Stimulated activated CD4-positive, alpha-beta T cell treated with anti-CD3 and anti-CD28 coated beads, Interleukin-15, amount 100 ng/mL, for 48 hours (primary cell): ENCODE results near the gene PNPLA7.

Source experiments
- DNase-seq, 2 donors: peaks; one replicate each; pipeline ENCODE4 v3.0.0-alpha.2; 2020; ENCODE audit warnings: low read depth in 2 of 2

PNPLA7 gene

GRCh38 chr9:137494104-137494544, 56.1 kb downstream of the PNPLA7 start:
- DNase-seq: no peak

GRCh38 chr9:137493364-137494103, 56.7 kb downstream of the PNPLA7 start:
- no peak for DNase-seq

DNA sequence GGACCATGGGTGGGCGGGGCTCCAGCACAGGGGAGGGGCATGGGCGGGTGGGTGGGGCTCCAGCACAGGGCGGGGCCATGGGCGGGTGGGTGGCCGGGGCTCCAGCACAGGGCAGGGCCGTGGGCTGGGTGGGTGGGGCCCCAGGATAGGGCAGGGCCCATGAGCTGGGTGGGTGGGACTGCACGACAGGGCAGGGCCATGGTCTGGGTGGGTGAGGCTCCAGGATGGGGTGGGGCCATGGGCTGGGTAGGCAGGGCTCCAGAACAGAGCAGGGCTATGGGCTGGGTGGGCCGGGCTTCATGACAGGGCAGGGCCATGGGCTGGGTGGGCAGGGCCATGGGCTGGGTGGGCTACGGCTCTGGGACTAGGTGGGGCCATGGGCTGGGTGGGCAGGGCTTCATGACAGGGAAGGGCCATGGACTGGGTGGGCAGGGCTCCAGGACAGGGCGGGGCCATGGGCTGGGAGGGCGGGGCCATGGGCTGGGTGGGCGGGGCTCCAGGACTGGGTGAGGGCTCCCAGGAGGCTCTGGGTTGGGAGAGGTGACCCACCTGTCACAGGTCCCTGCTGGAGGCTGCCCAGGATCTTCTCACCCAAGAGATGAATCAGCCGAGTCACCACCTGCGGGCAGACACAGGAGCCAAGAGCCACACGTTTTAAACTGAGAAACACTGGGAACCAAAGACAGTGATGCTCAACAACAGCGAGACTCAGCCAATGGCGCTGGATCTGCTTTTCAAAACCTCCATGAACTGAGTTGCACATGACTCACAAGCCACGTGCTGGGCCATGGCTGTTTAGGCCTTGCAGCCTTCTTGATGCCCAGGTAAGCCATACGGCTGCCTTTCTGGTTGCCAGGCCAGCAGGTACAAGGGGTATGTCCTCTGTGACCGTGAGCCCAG, 57.5 kb downstream of the PNPLA7 start:
- DNase-seq: peak in 1 of 2 donors; percentile 18

DNA sequence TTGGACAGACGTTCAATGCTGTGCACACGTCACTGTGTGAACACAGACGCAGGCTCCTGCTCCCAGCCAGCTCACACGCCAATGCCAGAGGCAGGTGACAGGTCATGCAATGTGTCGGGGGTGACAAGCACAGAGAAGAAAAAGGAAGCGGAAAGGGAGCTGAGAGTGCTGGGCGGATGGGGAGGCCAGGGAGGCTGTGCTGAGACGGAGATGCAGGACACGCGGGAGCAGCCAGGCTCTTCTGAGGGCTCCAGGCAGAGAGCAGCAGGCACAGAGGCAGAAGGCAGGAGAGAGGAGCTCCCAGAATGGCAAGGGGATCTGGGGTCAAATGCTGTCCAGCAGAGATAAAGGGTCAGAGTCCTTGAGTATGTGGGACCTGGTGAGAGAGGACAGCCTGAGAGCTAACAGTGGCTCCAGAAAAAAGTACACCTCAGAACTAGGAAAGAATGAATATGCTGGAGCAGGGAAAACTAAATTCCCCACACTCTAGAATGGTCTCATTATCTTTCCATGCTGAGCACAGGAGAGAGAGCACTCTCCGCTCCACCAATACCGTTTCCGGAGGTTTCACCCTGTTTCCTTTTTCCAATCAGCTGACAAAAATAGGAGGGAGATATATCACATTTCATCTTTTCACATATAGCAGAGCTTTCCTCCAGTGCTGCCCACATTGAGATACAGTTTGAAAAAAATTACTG, 58.3 kb downstream of the PNPLA7 start:
- no peak for DNase-seq

DNA sequence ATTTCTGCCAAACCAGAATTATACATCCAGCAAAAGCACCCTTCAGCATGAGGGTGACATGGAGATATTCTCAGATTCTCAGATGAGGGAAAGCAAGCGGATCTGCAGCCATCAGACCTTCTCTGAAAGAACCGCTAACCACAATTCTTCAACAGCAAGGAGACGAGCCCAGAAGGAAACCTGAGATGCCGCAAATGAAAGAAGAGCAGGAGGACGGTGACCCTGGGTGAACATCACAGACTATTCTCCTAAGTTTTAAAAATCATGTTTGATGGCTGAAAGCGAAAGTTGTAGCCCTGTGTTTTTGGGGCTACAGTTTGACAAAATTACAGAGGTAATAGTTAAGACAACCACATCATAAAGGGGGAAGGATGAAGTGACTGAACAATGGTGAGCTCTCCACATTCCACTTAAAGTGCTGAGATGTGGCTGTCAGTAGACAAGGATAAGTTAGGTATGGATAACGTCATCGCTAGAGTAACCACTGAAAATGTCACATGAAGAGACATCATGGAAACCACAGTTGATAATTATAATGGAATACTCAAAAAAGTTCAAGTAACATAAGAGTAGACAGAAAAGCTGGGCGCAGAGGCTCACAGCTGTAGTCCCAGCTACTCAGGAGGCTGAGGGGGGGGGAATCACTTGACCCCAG, 59.5 kb downstream of the PNPLA7 start:
- DNase-seq: no peak

GRCh38 chr9:137488906-137489305, 61.3 kb downstream of the PNPLA7 start:
- DNase-seq: no peak

DNA sequence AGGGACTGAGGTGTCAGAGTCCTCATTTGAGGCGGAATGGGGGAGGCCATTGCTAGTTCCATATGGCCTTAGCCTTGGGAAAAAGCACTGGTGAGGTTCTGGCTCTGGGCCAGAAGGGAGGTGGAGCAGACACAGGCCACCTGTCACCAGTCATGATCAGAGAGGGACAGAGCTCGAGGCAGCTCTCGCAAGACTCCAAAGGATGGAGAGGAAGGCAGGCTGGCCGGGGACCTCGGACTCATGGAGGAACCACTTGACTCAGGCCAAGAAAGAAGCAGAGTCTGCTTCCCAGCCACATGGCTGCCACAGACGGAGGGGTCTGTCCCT, 61.9 kb downstream of the PNPLA7 start:
- DNase-seq: no peak

DNA sequence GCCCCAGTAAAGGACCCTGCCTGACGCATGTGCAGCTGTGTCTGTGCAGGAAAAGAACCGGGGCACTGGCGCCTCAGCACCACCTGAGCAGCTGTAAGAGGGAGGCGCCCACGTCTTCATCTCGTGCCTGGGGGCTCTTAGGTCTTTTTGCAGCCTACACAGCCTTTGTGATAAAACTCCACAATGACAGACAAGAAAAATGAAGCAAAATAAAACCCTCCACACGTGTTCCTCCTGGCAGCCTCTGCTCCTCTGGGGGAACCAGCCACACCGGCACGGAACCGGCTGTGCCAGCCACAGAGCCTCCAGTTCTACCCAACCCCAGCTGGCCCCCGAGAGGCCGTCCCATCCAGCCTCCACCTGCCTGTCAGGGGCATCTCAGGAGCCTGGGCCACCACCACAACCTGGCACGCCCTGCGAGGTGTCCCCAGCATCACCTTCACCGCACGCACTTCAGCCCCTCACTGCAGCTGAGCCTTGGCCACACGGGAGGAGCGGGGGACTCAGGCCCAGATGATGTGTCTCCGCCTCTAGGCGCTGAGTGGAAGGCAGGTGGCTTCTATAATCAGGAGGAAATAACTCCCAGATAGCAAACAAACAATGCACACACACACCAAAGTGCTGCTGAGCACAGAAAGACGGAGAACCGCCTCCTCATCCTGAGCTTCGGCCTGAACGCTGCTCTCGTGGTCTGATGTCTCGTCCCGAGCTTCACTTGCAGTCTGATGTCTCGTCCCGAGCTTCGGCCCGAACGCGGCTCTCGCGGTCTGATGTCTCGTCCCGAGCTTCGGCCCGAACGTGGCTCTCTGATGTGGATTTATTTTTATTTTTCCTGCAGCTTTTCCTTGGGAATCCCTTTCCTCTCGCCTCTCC, 62.5 kb downstream of the PNPLA7 start:
- DNase-seq: no peak

- no peak for DNase-seq
These were observed 63.4 kb downstream of the PNPLA7 start for GRCh38 chr9:137486545-137487453.

GRCh38 chr9:137486141-137486490, 64.1 kb downstream of the PNPLA7 start:
- no peak for DNase-seq

GRCh38 chr9:137485343-137486140, 64.7 kb downstream of the PNPLA7 start:
- DNase-seq: no peak

GRCh38 chr9:137484551-137485315, 65.5 kb downstream of the PNPLA7 start:
- DNase-seq: no peak

- DNase-seq: no peak
These were observed 68.0 kb downstream of the PNPLA7 start for GRCh38 chr9:137482094-137482781.

GRCh38 chr9:137480686-137481683, 69.2 kb downstream of the PNPLA7 start:
- no peak for DNase-seq

DNA sequence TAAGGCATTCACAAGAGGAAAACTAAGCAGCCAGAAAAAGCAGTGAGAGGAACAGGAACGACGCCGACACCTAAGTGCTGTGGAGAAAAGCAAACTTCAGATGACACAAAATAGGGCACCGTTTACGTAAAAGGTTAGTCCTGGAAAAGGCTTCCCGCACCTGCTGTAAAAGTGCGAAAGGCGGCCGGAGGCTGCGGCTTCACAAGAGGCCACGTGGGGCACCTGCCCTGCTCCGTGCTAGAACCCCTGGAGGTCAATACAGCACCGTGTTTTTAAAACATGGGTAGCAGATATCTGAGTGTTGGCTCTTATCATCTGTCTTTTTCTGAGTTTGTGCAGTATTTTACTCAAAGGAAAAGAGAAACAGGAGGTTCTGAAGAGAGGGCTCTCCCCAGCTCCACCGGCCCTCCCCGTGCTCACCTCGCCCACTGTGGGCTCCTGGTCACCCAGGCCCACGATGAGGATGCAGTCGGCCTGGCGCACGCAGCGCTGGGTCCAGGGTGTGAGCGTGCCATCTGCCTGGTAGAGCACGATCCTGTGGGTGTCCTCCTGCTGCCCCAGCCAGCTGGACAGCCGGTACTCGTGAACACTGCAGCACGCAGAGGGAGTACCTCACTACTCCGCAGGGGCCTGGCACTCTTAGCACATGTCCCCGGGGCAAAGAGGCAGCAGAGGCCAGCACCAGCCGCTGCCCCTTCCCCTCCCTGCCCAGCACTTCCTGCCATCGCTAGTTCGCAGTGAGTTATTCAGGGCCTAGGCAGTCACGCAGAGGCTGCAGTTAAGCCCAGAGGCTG, 70.1 kb downstream of the PNPLA7 start:
- no peak for DNase-seq
